ENCODE results near the gene MTERF4. TPM values are rescaled to one million over a fixed set of nuclear protein-coding genes. Genes with fewer than 3 reads are reported as not detected.

Gene MTERF4
- total RNA-seq, 6 experiments from 2014 or later: 12.1 to 26.3 (median 17.0) TPM

- no peaks in the 10 kb centered on the region for H3K9me3 ChIP-seq
- intact Hi-C loops (cut with DNase I): no loop called here
- H3K4me1 ChIP-seq: peaks cover 0 to 24% (median 11%) of the 10 kb centered on the region in 4 donors
- no peak overlapping the region for H3K4me3 ChIP-seq
- ATAC-seq (no peak), DNase-seq (peak in 1 of 3 donors; percentile 41)
- 91% methylated on average over 15 of the region's 22 CpGs for WGBS (ENCODE audit: insufficient coverage, low coverage, low lambda C conversion rate, missing lambda C conversion rate)
- H3K36me3 ChIP-seq: peaks cover 6 to 80% (median 26%) of the 10 kb centered on the region in 4 donors
- no peak overlapping the region for H3K27ac ChIP-seq
- H3K27me3 ChIP-seq: no peaks in the 10 kb centered on the region
- TF ChIP-seq POLR2A (IDR thresholded peaks at IDR 0.05) (no peak), CTCF (IDR thresholded peaks at IDR 0.05) (no peak)
Observed at GRCh38 chr2:241091734-241092445, 10.2 kb downstream of the MTERF4 start.

- ATAC-seq: no peak
- H3K27me3 ChIP-seq: no peaks in the 10 kb centered on the region
- intact Hi-C loops (cut with DNase I): no loop called here
- H3K27ac ChIP-seq: no peak overlapping the region
- DNase-seq: peak in 1 of 3 donors; percentile 19
- TF ChIP-seq POLR2A (IDR thresholded peaks at IDR 0.05) (no peak), CTCF (IDR thresholded peaks at IDR 0.05) (no peak)
- H3K4me1 ChIP-seq: peaks cover 0 to 24% (median 11%) of the 10 kb centered on the region in 4 donors
- no peaks in the 10 kb centered on the region for H3K9me3 ChIP-seq
- no peak overlapping the region for H3K4me3 ChIP-seq
- H3K36me3 ChIP-seq: peaks cover 1 to 80% (median 24%) of the 10 kb centered on the region in 4 donors
- WGBS (ENCODE audit: insufficient coverage, low coverage, low lambda C conversion rate, missing lambda C conversion rate): 72% methylated on average over 3 of the region's 10 CpGs
Observed at GRCh38 chr2:241091201-241091600, 10.9 kb downstream of the MTERF4 start.

- H3K36me3 ChIP-seq: peaks cover 0 to 74% (median 24%) of the 10 kb centered on the region in 4 donors
- H3K27me3 ChIP-seq: no peaks in the 10 kb centered on the region
- DNase-seq (peak in 1 of 3 donors; percentile 29), ATAC-seq (peak in 3 of 4 donors; percentile 7 to 44 (median 26))
- no peak overlapping the region for H3K27ac ChIP-seq
- H3K4me1 ChIP-seq: peaks cover 0 to 18% (median 9%) of the 10 kb centered on the region in 4 donors
- H3K9me3 ChIP-seq: no peaks in the 10 kb centered on the region
- H3K4me3 ChIP-seq: no peak overlapping the region
- 58% methylated on average over 11 of the region's 20 CpGs for WGBS (ENCODE audit: insufficient coverage, low coverage, low lambda C conversion rate, missing lambda C conversion rate)
- intact Hi-C loops (cut with DNase I): no loop called here
- no peak for TF ChIP-seq CTCF (IDR thresholded peaks at IDR 0.05)
- no peak for TF ChIP-seq POLR2A (IDR thresholded peaks at IDR 0.05)
Observed at GRCh38 chr2:241088791-241089732, 13.0 kb downstream of the MTERF4 start.

GRCh38 chr2:241088376-241088775 lies 13.7 kb downstream of the MTERF4 start:
- H3K27ac ChIP-seq: no peak overlapping the region
- ATAC-seq (peak in 3 of 4 donors; percentile 20 to 52 (median 37)), DNase-seq (peak in 2 of 3 donors; percentile 23 to 36)
- no peak for TF ChIP-seq POLR2A (IDR thresholded peaks at IDR 0.05)
- TF ChIP-seq CTCF (IDR thresholded peaks at IDR 0.05): no peak
- peaks cover 0 to 72% (median 24%) of the 10 kb centered on the region in 4 donors for H3K36me3 ChIP-seq
- intact Hi-C loops (cut with DNase I): no loop called here
- H3K9me3 ChIP-seq: no peaks in the 10 kb centered on the region
- no peak overlapping the region for H3K4me3 ChIP-seq
- WGBS (ENCODE audit: insufficient coverage, low coverage, low lambda C conversion rate, missing lambda C conversion rate): 67% methylated on average over 4 of the region's 8 CpGs
- H3K4me1 ChIP-seq: peaks cover 0 to 12% (median 6%) of the 10 kb centered on the region in 4 donors
- H3K27me3 ChIP-seq: no peaks in the 10 kb centered on the region
